GM21423 (cell line): ENCODE results near the gene GLUD1.
"Not testable (repeated sequence)": the region's sequence is repeated elsewhere in the genome, so short reads cannot be mapped to it uniquely, and the experiment has no call there.

Experiments used
- ATAC-seq: cut with Tn5 transposase; IDR thresholded peaks from one replicate; pipeline ENCODE4 v1.9.1; 2021; ENCODE audit warnings: mild to moderate bottlenecking, moderate library complexity; ENCODE audit not compliant: unreplicated experiment

The GLUD1 gene

GRCh38 chr10:87053111-87053510, 41.5 kb downstream of the GLUD1 start:
- ATAC-seq, result no peak

GRCh38 chr10:87045434-87045938, 49.2 kb downstream of the GLUD1 start:
- ATAC-seq, result no peak

GRCh38 chr10:87043579-87043978, 51.1 kb downstream of the GLUD1 start:
- ATAC-seq, result not testable (repeated sequence)

- ATAC-seq, result no peak
These were observed 55.9 kb downstream of the GLUD1 start for GRCh38 chr10:87038786-87039185.

GRCh38 chr10:87038286-87038717, 56.3 kb downstream of the GLUD1 start:
- no peak for ATAC-seq

DNA sequence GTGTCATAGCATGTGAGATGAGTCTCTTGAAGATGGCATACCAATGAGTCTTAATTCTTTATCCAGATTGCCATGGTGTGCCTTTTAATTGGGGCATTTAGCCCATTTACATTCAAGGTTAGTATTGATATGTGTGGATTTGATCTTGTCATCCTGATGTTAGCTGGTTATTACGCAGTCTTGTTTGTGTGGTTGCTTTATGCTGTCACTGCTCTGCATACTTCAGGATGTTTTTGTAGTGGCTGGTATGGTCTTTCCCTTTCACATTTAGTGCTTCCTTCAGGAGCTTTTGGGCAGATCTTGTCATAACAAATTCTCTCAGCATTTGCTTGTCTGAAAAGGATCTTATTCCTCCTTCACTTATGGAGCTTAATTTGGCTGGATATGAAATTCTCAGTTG, 58.0 kb downstream of the GLUD1 start:
- ATAC-seq, result no peak

DNA sequence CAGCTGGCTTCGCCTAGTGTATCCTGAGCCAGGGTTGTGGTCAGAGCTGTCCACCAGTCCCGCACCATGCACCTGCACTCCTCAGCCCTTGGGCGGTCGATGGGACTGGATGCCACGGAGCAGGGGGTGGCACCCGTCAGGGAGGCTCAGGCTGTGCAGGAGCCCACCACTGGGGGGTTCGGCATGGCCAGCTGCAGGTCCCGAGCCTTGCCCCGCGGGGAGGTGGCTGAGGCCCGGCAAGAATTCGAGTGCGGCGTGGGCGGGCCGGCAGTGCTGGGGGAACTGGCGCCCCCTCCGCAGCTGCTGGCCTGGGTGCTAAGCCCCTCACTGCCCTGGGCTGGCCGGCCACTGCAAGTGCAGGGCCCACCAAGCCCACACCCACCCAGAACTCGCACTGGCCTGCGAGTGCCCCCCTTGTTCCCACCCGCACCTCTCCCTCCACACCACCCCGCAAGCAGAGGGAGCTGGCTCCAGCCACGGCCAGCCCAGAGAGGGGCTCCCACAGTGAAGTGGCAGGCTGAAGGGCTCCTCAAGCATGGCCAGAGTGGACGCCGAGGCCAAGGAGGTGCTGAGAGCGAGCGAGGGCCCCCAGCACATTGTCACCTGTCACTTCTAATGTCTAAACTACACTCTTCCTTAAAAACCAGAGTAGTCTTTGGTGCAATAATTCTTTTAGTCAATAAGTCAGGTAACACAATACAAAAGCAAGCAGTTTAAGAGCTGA, 63.6 kb downstream of the GLUD1 start:
- no peak for ATAC-seq

DNA sequence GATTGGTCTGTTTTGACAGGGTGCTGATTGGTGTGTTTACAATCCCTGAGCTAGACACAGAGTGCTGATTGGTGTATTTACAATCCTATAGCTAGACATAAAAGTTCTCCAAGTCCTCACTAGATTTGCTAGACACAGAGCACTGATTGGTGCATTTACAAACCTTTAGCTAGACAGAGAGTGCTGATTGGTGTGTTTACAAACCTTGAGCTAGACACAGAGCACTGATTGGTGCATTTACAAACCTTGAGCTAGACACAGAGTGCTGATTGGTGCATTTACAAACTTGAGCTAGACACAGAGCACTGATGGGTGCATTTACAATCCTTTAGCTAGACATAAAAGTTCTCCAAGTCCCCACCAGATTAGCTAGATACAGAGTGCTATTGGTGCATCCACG, 64.2 kb downstream of the GLUD1 start:
- ATAC-seq, result not testable (repeated sequence)

- ATAC-seq, result not testable (repeated sequence)
These were observed 67.7 kb downstream of the GLUD1 start for GRCh38 chr10:87026747-87027508.

GRCh38 chr10:87025285-87025958, 69.2 kb downstream of the GLUD1 start:
- ATAC-seq, result not testable (repeated sequence)

GRCh38 chr10:87020056-87020455, 74.6 kb downstream of the GLUD1 start, which contains the start of gene FAM25A:
TSS of gene FAM25A (plus strand) at chr10:87020294. CDS start at chr10:87020325, 31 bp downstream.
- not testable (repeated sequence) for ATAC-seq

GRCh38 chr10:87019504-87019903, 75.1 kb downstream of the GLUD1 start:
- not testable (repeated sequence) for ATAC-seq

DNA sequence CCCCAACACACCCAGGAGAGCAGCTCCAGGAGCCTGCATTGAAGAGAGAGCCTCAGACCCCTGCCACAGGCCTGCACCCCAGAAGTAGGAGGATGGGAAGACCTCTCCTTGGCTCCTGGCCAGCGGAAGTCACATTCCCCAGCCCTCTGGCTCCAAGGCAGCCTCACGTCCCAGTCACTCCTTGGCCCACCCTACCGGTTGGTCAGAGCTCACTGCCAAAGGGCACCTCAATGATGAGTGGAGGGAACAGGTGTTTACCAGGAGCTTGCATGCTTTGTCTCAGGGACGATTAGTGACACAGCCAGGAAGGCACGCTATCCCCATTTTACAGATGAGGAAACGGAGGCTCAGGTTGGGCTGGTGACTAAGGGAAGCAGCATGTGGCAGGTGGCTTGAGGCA, 75.6 kb downstream of the GLUD1 start:
- ATAC-seq, result not testable (repeated sequence)

DNA sequence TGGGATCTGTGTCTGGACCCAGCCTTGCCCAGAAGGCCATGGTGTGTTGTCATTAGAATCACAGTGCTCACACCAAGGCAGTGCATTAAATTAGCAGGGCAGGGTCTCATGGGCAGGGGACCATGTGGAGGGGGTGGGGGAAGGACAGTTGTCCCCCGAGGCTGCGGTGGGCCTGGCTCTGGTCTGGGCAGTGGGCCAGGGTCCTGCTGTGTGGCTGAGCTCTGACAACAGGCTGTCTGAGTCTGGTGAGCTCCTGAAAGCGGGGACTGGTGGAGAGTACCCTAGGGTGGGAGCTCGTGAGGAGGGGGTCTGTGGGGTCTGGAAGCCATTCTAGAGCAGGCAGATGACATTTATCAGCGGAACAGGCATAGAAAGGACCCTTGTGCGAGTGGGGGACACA, 76.5 kb downstream of the GLUD1 start:
- ATAC-seq, result not testable (repeated sequence)

DNA sequence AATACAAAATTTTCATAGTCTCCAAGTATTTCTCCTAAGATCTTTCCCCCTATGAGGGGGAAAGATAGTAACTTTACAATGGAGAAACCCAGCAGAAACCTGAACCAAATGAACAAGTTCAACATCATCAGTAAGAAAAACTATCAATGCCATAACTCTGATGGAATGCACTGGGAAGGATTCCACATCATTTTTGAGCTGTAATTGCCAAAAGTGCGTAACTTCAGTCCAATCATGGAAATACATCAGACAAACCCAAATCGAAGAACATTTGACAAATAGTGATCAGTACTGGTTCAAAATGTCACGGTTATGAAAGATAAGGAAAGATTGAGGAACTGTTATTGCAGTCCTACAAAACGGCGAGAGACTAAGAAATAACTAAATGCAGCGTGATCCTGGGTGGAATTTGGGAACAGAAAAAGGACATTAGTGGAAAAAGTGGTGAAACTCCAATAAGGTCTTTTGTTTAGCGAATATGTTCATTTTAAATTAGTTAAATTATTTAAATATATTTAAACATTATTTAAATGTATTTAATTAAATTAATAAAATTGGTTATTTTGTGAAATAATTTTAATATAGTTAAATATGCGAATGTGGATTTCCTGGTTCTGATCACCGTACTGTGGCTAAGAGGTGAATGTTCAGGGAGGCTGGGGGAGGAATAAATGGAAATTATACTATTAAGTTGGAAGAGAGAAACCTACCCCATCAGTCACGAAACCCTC, 79.5 kb downstream of the GLUD1 start:
- not testable (repeated sequence) for ATAC-seq

DNA sequence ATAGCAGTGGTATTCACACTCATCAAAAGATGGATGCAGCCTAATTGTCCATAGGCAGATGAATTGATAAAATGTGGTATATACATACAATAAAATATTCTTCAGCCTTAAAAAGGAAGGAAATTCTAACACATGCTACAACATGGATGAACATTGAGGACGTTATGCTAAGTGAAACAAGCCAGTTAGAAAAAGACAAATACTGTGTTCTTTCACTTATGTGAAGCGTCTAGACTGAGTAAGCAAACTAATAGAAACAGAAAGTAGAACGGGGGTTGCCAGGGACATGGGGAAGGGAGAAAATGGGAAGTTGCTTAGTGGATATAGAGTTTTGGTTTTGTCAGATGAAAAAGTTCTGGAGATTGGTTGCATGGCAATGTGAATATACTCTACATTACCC, 81.1 kb downstream of the GLUD1 start:
- not testable (repeated sequence) for ATAC-seq

- ATAC-seq, result not testable (repeated sequence)
These were observed 85.4 kb downstream of the GLUD1 start for GRCh38 chr10:87009134-87009696.

DNA sequence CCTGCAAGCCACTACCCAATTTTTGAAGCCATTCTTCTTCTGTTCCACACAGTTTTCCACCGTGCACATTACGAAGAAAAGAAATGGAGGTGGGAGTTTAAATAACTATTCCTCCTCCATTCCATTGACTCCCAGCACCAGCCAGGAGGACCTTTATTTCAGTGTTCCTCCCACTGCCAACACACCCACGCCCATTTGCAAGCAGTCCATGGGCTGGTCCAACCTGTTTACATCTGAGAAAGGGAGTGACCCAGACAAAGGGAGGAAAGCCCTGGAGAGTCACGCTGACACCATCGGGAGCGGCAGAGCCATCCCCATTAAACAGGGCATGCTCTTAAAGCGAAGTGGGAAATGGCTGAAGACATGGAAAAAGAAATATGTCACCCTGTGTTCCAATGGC, 86.3 kb downstream of the GLUD1 start:
- not testable (repeated sequence) for ATAC-seq

GRCh38 chr10:87007674-87008073, 87.0 kb downstream of the GLUD1 start:
- ATAC-seq, result not testable (repeated sequence)

DNA sequence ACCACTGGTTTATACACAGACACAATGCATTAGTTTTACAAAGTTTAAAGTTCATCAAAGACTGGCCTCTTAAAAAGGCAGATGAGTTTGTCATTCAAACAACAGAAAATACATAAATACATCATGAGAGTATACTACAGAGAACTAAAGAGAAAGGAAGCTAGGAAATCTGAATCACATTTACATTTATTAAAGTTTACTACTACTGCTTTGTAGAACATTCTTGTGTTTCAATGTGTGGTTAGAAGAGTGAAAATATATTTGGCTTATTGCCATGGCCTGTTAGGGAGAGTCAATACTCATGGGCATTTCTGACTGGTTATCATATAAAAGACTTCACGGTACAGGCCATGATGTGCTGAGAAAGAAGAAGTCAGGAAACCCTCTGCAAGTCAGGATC, 87.5 kb downstream of the GLUD1 start:
- ATAC-seq, result not testable (repeated sequence)
